ENCODE data around the gene XKR3.
"Not testable (repeated sequence)": the region's sequence is repeated elsewhere in the genome, so short reads cannot be mapped to it uniquely, and the experiment has no call there.

Gene XKR3

DNA sequence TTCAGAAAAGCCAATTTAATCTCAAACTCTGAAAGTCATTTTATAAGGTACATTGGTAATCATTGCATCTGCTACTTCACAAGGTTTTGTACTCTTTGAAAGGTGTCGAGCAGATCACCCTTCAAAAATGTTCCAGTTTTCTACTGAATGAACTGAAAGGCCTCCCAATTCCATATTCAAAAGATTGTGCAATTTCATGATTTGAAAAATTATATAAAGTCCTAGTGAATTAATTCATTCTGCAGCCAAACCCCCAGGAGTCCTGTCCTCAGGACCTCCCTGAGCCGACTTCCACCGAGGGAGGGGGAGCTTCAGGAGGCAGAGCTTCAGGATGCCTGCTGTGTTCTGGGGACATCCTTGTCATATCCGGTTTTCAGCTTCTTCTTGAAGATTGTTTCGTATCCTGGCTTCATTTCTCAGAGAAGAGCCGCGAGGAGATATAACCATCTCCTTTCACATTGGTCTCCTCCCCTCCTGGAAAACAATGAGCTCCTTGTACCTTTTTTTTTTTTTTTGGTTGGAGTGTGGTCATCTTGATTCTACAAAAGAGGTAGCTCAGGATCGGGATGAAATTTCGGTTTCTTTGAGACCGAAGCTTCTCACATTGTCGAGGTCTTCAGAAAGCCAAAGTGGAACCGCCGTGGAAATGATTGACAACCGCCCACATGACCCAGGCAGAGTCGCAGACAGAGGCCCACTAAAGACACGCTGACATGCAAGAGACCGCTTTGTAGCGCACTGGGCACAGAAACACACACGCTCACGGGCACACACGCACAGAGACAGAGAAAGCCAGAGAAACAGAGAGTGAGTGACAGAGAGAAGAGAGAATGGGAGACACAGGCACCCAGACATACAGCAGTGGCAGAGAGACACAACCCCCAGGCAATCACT is 77.7 kb downstream of the XKR3 start:
- DNase-seq = not testable (repeated sequence)

DNA sequence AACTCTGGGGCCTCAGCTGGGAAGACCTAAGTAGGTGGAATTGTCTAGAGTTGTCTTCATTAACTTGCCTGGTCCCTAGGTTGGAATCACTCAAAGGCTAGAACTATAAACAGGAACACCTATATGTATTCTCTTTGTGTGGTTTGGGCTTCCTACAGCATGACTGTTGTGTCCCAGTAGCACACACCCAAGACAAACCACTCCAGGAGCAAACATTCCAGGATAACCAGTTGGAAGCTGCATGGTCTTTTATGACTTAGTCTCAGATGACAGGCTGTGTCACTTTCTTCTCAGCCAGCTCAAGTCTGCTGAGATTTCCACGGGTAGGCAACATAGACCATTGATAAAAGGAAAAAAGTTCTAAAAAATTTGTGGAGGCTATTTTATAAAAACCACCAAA is 90.9 kb downstream of the XKR3 start:
- DNase-seq = not testable (repeated sequence)
